WTC11 (cell line): ENCODE results near the gene SORCS2. TPM values are rescaled to one million over a fixed set of nuclear protein-coding genes. Genes with fewer than 3 reads are reported as not detected.

Experiments
- ATAC-seq: fragments of 200-7000 bp; cut with Tn5 transposase; 2 replicates; pipeline ENCODE4 v1.10.0; 2021; ENCODE audit warnings: mild to moderate bottlenecking, moderate library complexity
- CTCF ChIA-PET: fragments of 300-600 bp; sonication (Branson Sonifier 250); formaldehyde crosslinking; loops from one replicate; lab custom pipeline; 2021; ENCODE audit warnings: antibody characterized with exemption; lab: Charles Lee
- POLR2A ChIA-PET: fragments of 350-600 bp; sonication (Branson Sonifier 250); formaldehyde crosslinking; loops from one replicate; lab custom pipeline; 2021; ENCODE audit warnings: antibody characterized with exemption; lab: Charles Lee
- DNase-seq: peaks from one replicate; pipeline ENCODE4 v3.0.0; 2021; ENCODE audit warnings: low spot score
- H3K27ac Mint-ChIP-seq: 2 replicates; pipeline ENCODE4 v1.8.0; 2021; ENCODE audit warnings: mixed read lengths
- H3K27me3 Mint-ChIP-seq: 2 replicates; pipeline ENCODE4 v1.8.0; 2021; ENCODE audit warnings: low read depth, mild to moderate bottlenecking, moderate library complexity, mixed read lengths
- H3K36me3 Mint-ChIP-seq: 2 replicates; pipeline ENCODE4 v1.8.0; 2021; ENCODE audit warnings: mixed read lengths
- H3K4me1 Mint-ChIP-seq: 2 replicates; pipeline ENCODE4 v1.8.0; 2022; ENCODE audit warnings: mixed read lengths
- H3K4me3 Mint-ChIP-seq: 2 replicates; pipeline ENCODE4 v1.8.0; 2021; ENCODE audit warnings: mild to moderate bottlenecking, moderate library complexity, mixed read lengths
- H3K9me3 Mint-ChIP-seq: 2 replicates; pipeline ENCODE4 v1.8.0; 2021; ENCODE audit warnings: mixed read lengths
- ATF2 ChIP-seq: sonication (generic); formaldehyde crosslinking; IDR thresholded peaks from 2 replicates; pipeline ENCODE4 v1.8.1; 2022; ENCODE audit warnings: low read depth, missing genetic modification reagents, borderline replicate concordance
- ATF3 ChIP-seq: sonication (generic); formaldehyde crosslinking; conservative IDR thresholded peaks from 2 replicates; pipeline ENCODE4 v1.8.1; 2022; ENCODE audit warnings: mild to moderate bottlenecking, missing genetic modification reagents
- CBFB ChIP-seq: sonication (generic); formaldehyde crosslinking; IDR thresholded peaks from 2 replicates; pipeline ENCODE4 v1.8.1; 2022; ENCODE audit warnings: mild to moderate bottlenecking, low read depth, missing genetic modification reagents
- CREB1 ChIP-seq: sonication (generic); formaldehyde crosslinking; IDR thresholded peaks from 2 replicates; pipeline ENCODE4 v1.8.0; 2023; ENCODE audit warnings: mild to moderate bottlenecking, missing genetic modification reagents
- ELF4 ChIP-seq: sonication (generic); formaldehyde crosslinking; IDR thresholded peaks from 2 replicates; pipeline ENCODE4 v1.8.1; 2022; ENCODE audit warnings: low read depth, mild to moderate bottlenecking, moderate library complexity, missing genetic modification reagents
- ESRRA ChIP-seq: sonication (generic); formaldehyde crosslinking; IDR thresholded peaks from 2 replicates; pipeline ENCODE4 v1.8.1; 2022; ENCODE audit warnings: mild to moderate bottlenecking, missing genetic modification reagents, borderline replicate concordance
- ETV6 ChIP-seq: sonication (generic); formaldehyde crosslinking; IDR thresholded peaks from 2 replicates; pipeline ENCODE4 v1.8.1; 2022; ENCODE audit warnings: mild to moderate bottlenecking, missing genetic modification reagents
- FOXK1 ChIP-seq: sonication (generic); formaldehyde crosslinking; IDR thresholded peaks from 2 replicates; pipeline ENCODE4 v1.8.0; 2022; ENCODE audit warnings: mild to moderate bottlenecking, moderate library complexity, missing genetic modification reagents
- GABPB1 ChIP-seq: sonication (generic); formaldehyde crosslinking; IDR thresholded peaks from 2 replicates; pipeline ENCODE4 v1.8.1; 2023; ENCODE audit warnings: mild to moderate bottlenecking, missing genetic modification reagents
- GTF2I ChIP-seq: fragments of 250-450 bp; sonication (Bioruptor Pico); conservative IDR thresholded peaks from 2 replicates; pipeline ENCODE4 v1.4.0; 2021; ENCODE audit warnings: mild to moderate bottlenecking
- KAT7 ChIP-seq: sonication (generic); formaldehyde crosslinking; IDR thresholded peaks from 2 replicates; pipeline ENCODE4 v1.8.1; 2023; ENCODE audit warnings: missing genetic modification reagents, mild to moderate bottlenecking, borderline replicate concordance
- NFYB ChIP-seq: sonication (generic); formaldehyde crosslinking; conservative IDR thresholded peaks from 2 replicates; pipeline ENCODE4 v1.8.0; 2022; ENCODE audit warnings: low read depth, missing genetic modification reagents
- NR2C2 ChIP-seq: sonication (generic); formaldehyde crosslinking; IDR thresholded peaks from 2 replicates; pipeline ENCODE4 v1.8.0; 2022; ENCODE audit warnings: mild to moderate bottlenecking, missing genetic modification reagents
- ZBTB43 ChIP-seq: sonication (generic); formaldehyde crosslinking; IDR thresholded peaks from 2 replicates; pipeline ENCODE4 v1.8.1; 2023; ENCODE audit warnings: mild to moderate bottlenecking, missing genetic modification reagents
- ZNF121 ChIP-seq: sonication (generic); formaldehyde crosslinking; IDR thresholded peaks from 2 replicates; pipeline ENCODE4 v1.8.0; 2023; ENCODE audit warnings: missing genetic modification reagents
- ZNF232 ChIP-seq: sonication (generic); formaldehyde crosslinking; IDR thresholded peaks from 2 replicates; pipeline ENCODE4 v1.8.0; 2022; ENCODE audit warnings: mild to moderate bottlenecking, missing genetic modification reagents
- ZNF416 ChIP-seq: fragments of 250-450 bp; sonication (Bioruptor Pico); IDR thresholded peaks from 2 replicates; pipeline ENCODE4 v1.9.0; 2021; ENCODE audit warnings: mild to moderate bottlenecking, inconsistent platforms
- ZSCAN18 ChIP-seq: fragments of 250-450 bp; sonication (Bioruptor Pico); IDR thresholded peaks from 2 replicates; pipeline ENCODE4 v2.1.2; 2022; ENCODE audit warnings: mild to moderate bottlenecking, moderate library complexity
- total RNA-seq: library from RNA; stranded (reverse); gene quantifications from 3 replicates; pipeline ENCODE4 v1.2.3, GENCODE V29; 2021
- TF ChIP-seq, protein P1 (sequence below): fragments of 250-450 bp; sonication (Bioruptor Pico); IDR thresholded peaks from 2 replicates; pipeline ENCODE4 v1.9.0; 2021; ENCODE audit warnings: mild to moderate bottlenecking
- TF ChIP-seq, protein P2 (sequence below): sonication (generic); formaldehyde crosslinking; IDR thresholded peaks from 2 replicates; pipeline ENCODE4 v1.8.1; 2022; ENCODE audit warnings: low read depth, mild to moderate bottlenecking, moderate library complexity, missing genetic modification reagents, borderline replicate concordance
- TF ChIP-seq, protein P3 (sequence below): sonication (generic); formaldehyde crosslinking; IDR thresholded peaks from 2 replicates; pipeline ENCODE4 v1.8.0; 2022; ENCODE audit warnings: mild to moderate bottlenecking, missing genetic modification reagents
- TF ChIP-seq, protein P4 (sequence below): sonication (generic); formaldehyde crosslinking; IDR thresholded peaks from 2 replicates; pipeline ENCODE4 v1.8.0; 2022; ENCODE audit warnings: mild to moderate bottlenecking, missing genetic modification reagents

The SORCS2 gene
- total RNA-seq, 1 experiment from 2014 or later: 6.6 TPM

DNA sequence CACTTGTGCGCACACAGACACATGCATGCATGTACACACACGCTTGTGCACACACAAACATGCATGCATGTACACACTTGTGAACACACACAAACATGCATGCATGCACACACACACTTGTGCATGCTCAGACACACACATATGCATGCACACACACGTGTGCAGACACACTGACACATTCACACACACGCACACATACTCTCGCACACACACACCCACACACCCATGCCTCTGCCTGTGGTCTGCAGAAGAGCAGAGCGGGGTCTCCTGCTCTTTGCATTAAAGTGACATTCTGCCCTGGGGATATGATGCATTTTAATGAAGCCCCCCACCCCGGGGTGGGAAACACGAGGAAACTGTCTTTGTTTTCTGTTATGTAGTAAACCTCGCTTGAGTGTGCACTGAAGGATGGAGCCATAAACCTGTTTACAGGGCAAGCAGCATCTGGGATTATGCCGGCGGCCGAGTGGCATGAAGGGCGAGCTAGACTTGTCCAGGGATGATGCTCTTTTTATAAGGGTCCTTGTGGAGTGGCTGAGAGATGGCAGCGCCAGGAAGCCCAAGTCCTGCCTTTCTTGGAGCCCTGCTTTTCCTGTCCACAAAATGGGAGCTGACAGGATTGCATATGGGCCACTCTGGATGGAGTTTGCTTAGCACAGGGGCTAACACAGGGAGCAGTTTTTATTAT lies 224.6 kb downstream of the SORCS2 start:
- ChIA-PET CTCF (no interaction called here), POLR2A (no interaction called here)
- peaks cover 77% of the 10 kb centered on the region for H3K27me3 Mint-ChIP-seq
- peaks cover 16% of the 10 kb centered on the region for H3K9me3 Mint-ChIP-seq
- H3K4me1 Mint-ChIP-seq: peaks cover 28% of the 10 kb centered on the region
- ATAC-seq (no peak), DNase-seq (no peak)
- H3K36me3 Mint-ChIP-seq: peaks cover 10% of the 10 kb centered on the region
- TF ChIP-seq KAT7 (CRISPR knock-in tag) (no peak), ZBTB43 (CRISPR knock-in tag) (0 out of 2 replicates have a peak, but pooled peaks have one; percentile 6)
- no peak overlapping the region for H3K4me3 Mint-ChIP-seq
- H3K27ac Mint-ChIP-seq: no peak overlapping the region

DNA sequence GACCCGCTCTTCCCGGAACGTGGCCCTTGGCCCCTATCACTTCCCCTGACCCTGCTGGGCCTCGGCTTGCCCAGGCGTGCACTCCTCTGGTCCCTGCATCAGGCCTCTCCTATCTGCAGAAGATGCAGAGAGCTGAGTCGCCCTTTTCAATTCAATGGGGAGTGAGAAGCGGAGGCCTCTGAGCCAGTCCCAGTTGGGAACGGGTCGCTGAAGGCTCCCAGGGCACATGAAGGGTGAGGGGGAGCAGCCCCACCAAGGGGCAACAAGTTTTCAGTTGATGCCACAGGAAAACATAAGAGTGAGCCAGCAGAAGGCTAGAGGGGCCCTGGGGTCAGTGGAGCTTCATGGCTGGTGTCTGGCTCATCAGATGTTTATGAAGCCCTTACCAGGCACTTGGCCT lies 225.3 kb downstream of the SORCS2 start:
- H3K36me3 Mint-ChIP-seq: peaks cover 10% of the 10 kb centered on the region
- ChIA-PET CTCF (no interaction called here), POLR2A (no interaction called here)
- TF ChIP-seq, protein P1, sequence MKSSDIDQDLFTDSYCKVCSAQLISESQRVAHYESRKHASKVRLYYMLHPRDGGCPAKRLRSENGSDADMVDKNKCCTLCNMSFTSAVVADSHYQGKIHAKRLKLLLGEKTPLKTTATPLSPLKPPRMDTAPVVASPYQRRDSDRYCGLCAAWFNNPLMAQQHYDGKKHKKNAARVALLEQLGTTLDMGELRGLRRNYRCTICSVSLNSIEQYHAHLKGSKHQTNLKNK (CRISPR knock-in tag): no peak
- TF ChIP-seq NR2C2 (CRISPR knock-in tag) (no peak), ZNF416 (no peak), ZSCAN18 (CRISPR knock-in tag) (no peak), GTF2I (CRISPR knock-in tag) (no peak), ZNF121 (CRISPR knock-in tag) (no peak), CBFB (no peak), GABPB1 (no peak), ESRRA (CRISPR knock-in tag) (no peak)
- ATAC-seq: no peak
- H3K4me3 Mint-ChIP-seq: no peak overlapping the region
- H3K27ac Mint-ChIP-seq: no peak overlapping the region
- H3K9me3 Mint-ChIP-seq: peaks cover 16% of the 10 kb centered on the region
- peaks cover 70% of the 10 kb centered on the region for H3K27me3 Mint-ChIP-seq
- peaks cover 28% of the 10 kb centered on the region for H3K4me1 Mint-ChIP-seq
- DNase-seq: no peak

- Mint-ChIP-seq H3K4me3 (no peak overlapping the region), H3K27ac (no peak overlapping the region), H3K27me3 (peaks cover 63% of the 10 kb centered on the region), H3K36me3 (peaks cover 10% of the 10 kb centered on the region), H3K9me3 (peaks cover 16% of the 10 kb centered on the region), H3K4me1 (peaks cover 28% of the 10 kb centered on the region)
- DNase-seq (no peak), ATAC-seq (no peak)
- CTCF ChIA-PET: interaction anchor here (0.6 kb wide), 3 partner anchors 29 to 248 kb away, joined by 3 to 6 read pairs (median 3); no protein-coding TSS in a partner anchor
- POLR2A ChIA-PET: no interaction called here
- TF ChIP-seq ETV6 (CRISPR knock-in tag) (no peak), ATF2 (no peak), ZNF232 (CRISPR knock-in tag) (no peak), CREB1 (no peak), ATF3 (CRISPR knock-in tag) (no peak), FOXK1 (CRISPR knock-in tag) (no peak), NFYB (CRISPR knock-in tag) (no peak), ELF4 (CRISPR knock-in tag) (no peak), GTF2I (CRISPR knock-in tag) (no peak)
- TF ChIP-seq, protein P2, sequence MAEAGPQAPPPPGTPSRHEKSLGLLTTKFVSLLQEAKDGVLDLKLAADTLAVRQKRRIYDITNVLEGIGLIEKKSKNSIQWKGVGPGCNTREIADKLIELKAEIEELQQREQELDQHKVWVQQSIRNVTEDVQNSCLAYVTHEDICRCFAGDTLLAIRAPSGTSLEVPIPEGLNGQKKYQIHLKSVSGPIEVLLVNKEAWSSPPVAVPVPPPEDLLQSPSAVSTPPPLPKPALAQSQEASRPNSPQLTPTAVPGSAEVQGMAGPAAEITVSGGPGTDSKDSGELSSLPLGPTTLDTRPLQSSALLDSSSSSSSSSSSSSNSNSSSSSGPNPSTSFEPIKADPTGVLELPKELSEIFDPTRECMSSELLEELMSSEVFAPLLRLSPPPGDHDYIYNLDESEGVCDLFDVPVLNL (CRISPR knock-in tag): no peak
- TF ChIP-seq, protein P3, sequence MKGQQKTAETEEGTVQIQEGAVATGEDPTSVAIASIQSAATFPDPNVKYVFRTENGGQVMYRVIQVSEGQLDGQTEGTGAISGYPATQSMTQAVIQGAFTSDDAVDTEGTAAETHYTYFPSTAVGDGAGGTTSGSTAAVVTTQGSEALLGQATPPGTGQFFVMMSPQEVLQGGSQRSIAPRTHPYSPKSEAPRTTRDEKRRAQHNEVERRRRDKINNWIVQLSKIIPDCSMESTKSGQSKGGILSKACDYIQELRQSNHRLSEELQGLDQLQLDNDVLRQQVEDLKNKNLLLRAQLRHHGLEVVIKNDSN (CRISPR knock-in tag): no peak
- TF ChIP-seq, protein P1 (CRISPR knock-in tag): no peak
- TF ChIP-seq, protein P4, sequence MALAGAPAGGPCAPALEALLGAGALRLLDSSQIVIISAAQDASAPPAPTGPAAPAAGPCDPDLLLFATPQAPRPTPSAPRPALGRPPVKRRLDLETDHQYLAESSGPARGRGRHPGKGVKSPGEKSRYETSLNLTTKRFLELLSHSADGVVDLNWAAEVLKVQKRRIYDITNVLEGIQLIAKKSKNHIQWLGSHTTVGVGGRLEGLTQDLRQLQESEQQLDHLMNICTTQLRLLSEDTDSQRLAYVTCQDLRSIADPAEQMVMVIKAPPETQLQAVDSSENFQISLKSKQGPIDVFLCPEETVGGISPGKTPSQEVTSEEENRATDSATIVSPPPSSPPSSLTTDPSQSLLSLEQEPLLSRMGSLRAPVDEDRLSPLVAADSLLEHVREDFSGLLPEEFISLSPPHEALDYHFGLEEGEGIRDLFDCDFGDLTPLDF (CRISPR knock-in tag): no peak
Observed at GRCh38 chr4:7418131-7418943, 226.0 kb downstream of the SORCS2 start.
